SK-N-SH (cell line): Measurements from ENCODE around the gene ALDH1L1. TPM values are rescaled to one million over a fixed set of nuclear protein-coding genes. Genes with fewer than 3 reads are reported as not detected.

Experiments
- CTCF ChIA-PET: fragments of 300-600, 350-600 bp; formaldehyde crosslinking; extraction: SDS; loops from one replicate; lab custom pipeline; 2021; lab: Yijun Ruan, JAX
- POLR2A ChIA-PET: fragments of 350-600 bp; sonication (Branson Sonifier 250); formaldehyde crosslinking; extraction: SDS; loops from one replicate; lab custom pipeline; 2020; ENCODE audit warnings: antibody characterized with exemption, inconsistent platforms; lab: Yijun Ruan, JAX
- DNase-seq: peaks from one replicate; pipeline ENCODE4 v3.0.0; 2012
- H2AFZ ChIP-seq: fragments of 200-600 bp; sonication (generic); 2 replicates; pipeline ENCODE4 v1.8.1; 2016; ENCODE audit warnings: antibody characterized with exemption, mild to moderate bottlenecking, low read depth
- H3F3A ChIP-seq: fragments of 200-600 bp; sonication (generic); replicated peaks from 2 replicates; pipeline ENCODE3; 2016; ENCODE audit warnings: antibody characterized with exemption, mild to moderate bottlenecking; ENCODE audit not compliant: insufficient read depth
- H3K27ac ChIP-seq, 2 experiments: fragments of 200-500 bp in 1 of 2; fragments of 200-600 bp in 1 of 2; sonication (Bioruptor generic) in 1 of 2; sonication (generic), shearing (Covaris generic) in 1 of 2; 2 replicates each; pipeline versions ENCODE4 v1.5.1 to v1.6.1; 2014 to 2016; ENCODE audit warnings: low read depth in 2 of 2, inconsistent platforms in 1 of 2, low read length in 1 of 2, mild to moderate bottlenecking in 1 of 2, mixed read lengths in 1 of 2
- H3K27me3 ChIP-seq: fragments of 200-600 bp; sonication (generic), shearing (Covaris generic); 2 replicates; pipeline ENCODE4 v1.6.1; 2016; ENCODE audit warnings: mixed run types; ENCODE audit not compliant: insufficient read depth
- H3K36me3 ChIP-seq, 2 experiments: fragments of 200-500 bp in 1 of 2; fragments of 200-600 bp in 1 of 2; sonication (Bioruptor generic) in 1 of 2; sonication (generic) in 1 of 2; replicated peaks in 1 of 2; 2 replicates each; pipeline versions ENCODE3 to v1.5.1; 2014 to 2016; ENCODE audit warnings: low read length in 1 of 2, mild to moderate bottlenecking in 1 of 2; ENCODE audit not compliant: insufficient read depth in 2 of 2, control insufficient read depth in 1 of 2
- H3K4me1 ChIP-seq, 2 experiments: fragments of 200-500 bp in 1 of 2; fragments of 200-600 bp in 1 of 2; sonication (Bioruptor generic) in 1 of 2; sonication (generic), shearing (Covaris generic) in 1 of 2; 2 replicates each; pipeline versions ENCODE4 v1.5.1 to v1.6.1; 2014 to 2016; ENCODE audit warnings: low read depth in 1 of 2, low read length in 1 of 2, mixed run types in 1 of 2; ENCODE audit not compliant: insufficient read depth in 2 of 2, control insufficient read depth in 1 of 2
- H3K4me2 ChIP-seq: fragments of 200-600 bp; sonication (generic), shearing (Covaris generic); 2 replicates; pipeline ENCODE4 v1.6.1; 2017; ENCODE audit warnings: mixed run types
- H3K4me3 ChIP-seq, 2 experiments: fragments of 200-500 bp in 1 of 2; fragments of 200-600 bp in 1 of 2; sonication (Bioruptor generic) in 1 of 2; sonication (generic), shearing (Covaris generic) in 1 of 2; 2 replicates each; pipeline versions ENCODE4 v1.5.1 to v1.8.1; 2014 to 2016; ENCODE audit warnings: low read depth in 2 of 2, inconsistent platforms in 1 of 2, low read length in 1 of 2, mild to moderate bottlenecking in 1 of 2, mixed read lengths in 1 of 2, moderate library complexity in 1 of 2
- H3K79me2 ChIP-seq: fragments of 200-600 bp; sonication (generic); 2 replicates; pipeline ENCODE4 v1.8.1; 2017; ENCODE audit warnings: mild to moderate bottlenecking; ENCODE audit not compliant: insufficient read depth
- H3K9ac ChIP-seq: fragments of 200-600 bp; sonication (generic); 2 replicates; pipeline ENCODE4 v1.6.1; 2017; ENCODE audit warnings: mixed run types
- H3K9me2 ChIP-seq: fragments of 200-600 bp; sonication (generic); 2 replicates; pipeline ENCODE4 v1.6.1; 2017; ENCODE audit warnings: mixed run types
- H3K9me3 ChIP-seq: fragments of 200-600 bp; sonication (generic); 2 replicates; pipeline ENCODE4 v1.6.1; 2017; ENCODE audit warnings: mixed run types, mild to moderate bottlenecking, moderate library complexity
- H4K20me1 ChIP-seq: fragments of 200-600 bp; sonication (generic); 2 replicates; pipeline ENCODE4 v1.6.1; 2017; ENCODE audit warnings: mild to moderate bottlenecking, mixed run types; ENCODE audit not compliant: insufficient read depth
- ELF1 ChIP-seq: IDR thresholded peaks from 2 replicates; pipeline ENCODE4 v1.4.0; 2012
- EZH2phosphoT487 ChIP-seq: fragments of 200-600 bp; sonication (generic); IDR thresholded peaks from 2 replicates; pipeline ENCODE4 v1.6.1; 2017; ENCODE audit warnings: low read depth, mixed run types, mild to moderate bottlenecking, antibody characterized with exemption, moderate library complexity, borderline replicate concordance
- FOXM1 ChIP-seq: IDR thresholded peaks from 2 replicates; pipeline ENCODE4 v1.4.0; 2012; ENCODE audit warnings: low read depth, mild to moderate bottlenecking
- MEF2A ChIP-seq: IDR thresholded peaks from 2 replicates; pipeline ENCODE4 v1.4.0; 2012; ENCODE audit warnings: low read depth, borderline replicate concordance
- MXI1 ChIP-seq: IDR thresholded peaks from 2 replicates; pipeline ENCODE4 v1.6.1; 2012; ENCODE audit warnings: mild to moderate bottlenecking, low read depth, low read length, improper control_type of control experiment
- RAD21 ChIP-seq: IDR thresholded peaks from 2 replicates; pipeline ENCODE4 v1.6.1; 2012; ENCODE audit warnings: mild to moderate bottlenecking, low read length
- RCOR1 ChIP-seq: fragments of 150-350 bp; IDR thresholded peaks from 2 replicates; pipeline ENCODE4 v1.6.1; 2017; ENCODE audit warnings: antibody characterized with exemption, low read length
- REST ChIP-seq: IDR thresholded peaks from 2 replicates; pipeline ENCODE4 v1.6.1; 2012; ENCODE audit warnings: mild to moderate bottlenecking, low read depth, low read length, moderate library complexity
- SIN3A ChIP-seq: IDR thresholded peaks from 2 replicates; pipeline ENCODE4 v1.6.1; 2012; ENCODE audit warnings: low read depth, mild to moderate bottlenecking, low read length, moderate library complexity, borderline replicate concordance
- SMC3 ChIP-seq: IDR thresholded peaks from 2 replicates; pipeline ENCODE4 v1.6.1; 2012; ENCODE audit warnings: low read depth, low read length, improper control_type of control experiment
- TEAD4 ChIP-seq: IDR thresholded peaks from 2 replicates; pipeline ENCODE4 v1.4.0; 2012; ENCODE audit warnings: mild to moderate bottlenecking, borderline replicate concordance; ENCODE audit not compliant: insufficient read depth
- USF2 ChIP-seq: fragments of 150-350 bp; IDR thresholded peaks from 2 replicates; pipeline ENCODE4 v1.6.1; 2017; ENCODE audit warnings: antibody characterized with exemption, low read length, low read depth, borderline replicate concordance
- WGBS: methylation state at CpG from one replicate; pipeline ENCODE4 v1.1.6; 2017; ENCODE audit warnings: low lambda C conversion rate; 5-methylcytosine and 5-hydroxymethylcytosine counted together
- polyA plus RNA-seq, 3 experiments: library from polyadenylated mRNA; depleted of rRNA; stranded (reverse); fragments of >200 nt; gene quantifications; 2 replicates each; pipeline ENCODE4 v1.2.3, GENCODE V29; 2012
- TF ChIP-seq, protein P1 (sequence below): IDR thresholded peaks from 2 replicates; pipeline ENCODE4 v1.4.0; 2012; ENCODE audit warnings: low read depth, borderline replicate concordance
- TF ChIP-seq, protein P2 (sequence below): IDR thresholded peaks from 2 replicates; pipeline ENCODE4 v1.4.0; 2012; ENCODE audit warnings: low read depth

The ALDH1L1 gene
- polyA plus RNA-seq, 1 of the 3 experiments (the other 2 are of a cell fraction) = not detected

DNA sequence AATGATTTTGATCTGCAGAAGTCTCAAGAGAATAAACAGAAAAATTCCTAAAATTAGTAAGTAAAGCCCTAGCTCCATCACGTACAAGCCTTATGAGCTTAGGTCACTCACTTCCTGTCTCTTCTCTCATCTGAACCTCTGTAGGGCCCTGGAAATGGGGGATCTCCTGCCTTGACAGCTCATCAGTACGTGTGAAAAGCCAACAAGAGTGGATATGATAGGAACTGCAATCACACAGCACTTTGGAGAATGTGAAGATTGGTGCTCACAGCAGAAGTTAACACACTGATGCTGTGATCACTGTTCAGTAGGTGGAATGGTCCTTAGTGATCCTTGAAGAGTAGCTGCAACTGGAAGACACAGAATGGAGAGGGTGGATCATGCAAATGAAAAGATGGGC, 27.8 kb upstream of the ALDH1L1 start:
- Histone ChIP-seq H3K4me1 (peaks cover 10 to 26% of the 10 kb centered on the region in 2 experiments; a peak in 2 of 4 replicates), H3K9me3 (no peaks in the 10 kb centered on the region), H4K20me1 (no peaks in the 10 kb centered on the region), H3K4me2 (peak overlapping the region; percentile 64), H2AFZ (peak overlapping the region; percentile 38; the same call in 1 of the 2 replicates), H3K9ac (no peak overlapping the region), H3K27me3 (no peaks in the 10 kb centered on the region), H3F3A (peaks cover 9% of the 10 kb centered on the region), H3K4me3 (no peak overlapping the region), H3K36me3 (no peaks in the 10 kb centered on the region), H3K9me2 (no peaks in the 10 kb centered on the region), H3K27ac (peak overlapping the region in 1 of 2 experiments; percentile 55; a peak in 2 of 4 replicates), H3K79me2 (no peaks in the 10 kb centered on the region)
- DNase-seq = no peak
- 63% methylated on average over 2 of the region's 2 CpGs for WGBS
- no peak for TF ChIP-seq MXI1
- TF ChIP-seq, protein P1, sequence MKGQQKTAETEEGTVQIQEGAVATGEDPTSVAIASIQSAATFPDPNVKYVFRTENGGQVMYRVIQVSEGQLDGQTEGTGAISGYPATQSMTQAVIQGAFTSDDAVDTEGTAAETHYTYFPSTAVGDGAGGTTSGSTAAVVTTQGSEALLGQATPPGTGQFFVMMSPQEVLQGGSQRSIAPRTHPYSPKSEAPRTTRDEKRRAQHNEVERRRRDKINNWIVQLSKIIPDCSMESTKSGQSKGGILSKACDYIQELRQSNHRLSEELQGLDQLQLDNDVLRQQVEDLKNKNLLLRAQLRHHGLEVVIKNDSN = no peak
- TF ChIP-seq RAD21 = no peak
- no peak for TF ChIP-seq MEF2A
- ChIA-PET CTCF (interaction anchor here (3.8 to 3.9 kb wide), 2 partner anchors 10 to 74 kb away, joined by 30 to 34 read pairs; no protein-coding TSS in a partner anchor), POLR2A (no interaction called here)

DNA sequence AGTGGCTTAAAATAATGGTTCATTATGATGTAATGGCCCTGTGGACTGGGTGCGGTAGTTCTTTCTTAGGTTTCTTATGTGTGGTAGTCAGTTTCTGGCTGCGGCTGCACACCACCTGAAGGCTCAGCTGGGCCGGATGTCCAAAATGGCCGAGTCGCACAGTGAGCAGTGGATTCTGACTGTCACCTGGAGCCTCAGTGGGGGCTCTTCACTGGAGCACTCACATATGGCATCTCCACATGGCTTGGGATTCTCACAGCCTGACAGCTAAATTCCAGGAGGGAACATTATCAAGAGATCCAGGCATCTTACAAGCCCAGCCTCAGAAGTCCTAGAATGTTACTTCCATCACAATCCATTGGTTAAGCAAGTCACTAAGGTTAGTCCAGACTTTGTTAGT, 26.8 kb upstream of the ALDH1L1 start:
- Histone ChIP-seq H3K4me2 (no peak overlapping the region), H3K79me2 (no peaks in the 10 kb centered on the region), H3K4me1 (peaks cover 14 to 33% of the 10 kb centered on the region in 2 experiments; a peak in 2 of 4 replicates), H2AFZ (no peak overlapping the region), H3K27me3 (no peaks in the 10 kb centered on the region), H3K9ac (no peak overlapping the region), H3K4me3 (no peak overlapping the region), H4K20me1 (no peaks in the 10 kb centered on the region), H3F3A (peaks cover 9% of the 10 kb centered on the region), H3K36me3 (no peaks in the 10 kb centered on the region), H3K9me2 (no peaks in the 10 kb centered on the region), H3K27ac (no peak overlapping the region), H3K9me3 (no peaks in the 10 kb centered on the region)
- ChIA-PET CTCF (interaction anchor here (0.7 to 3.9 kb wide), 3 partner anchors 9 to 73 kb away, joined by 3 to 34 read pairs (median 30); no protein-coding TSS in a partner anchor), POLR2A (no interaction called here)
- TF ChIP-seq FOXM1 = no peak
- no peak for TF ChIP-seq ELF1
- WGBS = 96% methylated on average over 4 of the region's 5 CpGs
- DNase-seq = no peak

- Histone ChIP-seq H3K9ac (no peak overlapping the region), H3K79me2 (no peaks in the 10 kb centered on the region), H4K20me1 (no peaks in the 10 kb centered on the region), H2AFZ (no peak overlapping the region), H3K4me1 (peaks cover 17 to 34% of the 10 kb centered on the region in 2 experiments; a peak in 2 of 4 replicates), H3K27me3 (no peaks in the 10 kb centered on the region), H3K36me3 (no peaks in the 10 kb centered on the region), H3K27ac (no peak overlapping the region), H3K9me2 (no peaks in the 10 kb centered on the region), H3K4me2 (no peak overlapping the region), H3K9me3 (no peaks in the 10 kb centered on the region), H3F3A (peaks cover 9% of the 10 kb centered on the region), H3K4me3 (no peak overlapping the region)
- no peak for DNase-seq
- ChIA-PET CTCF (interaction anchor here (3.8 to 3.9 kb wide), 2 partner anchors 8 to 72 kb away, joined by 30 to 34 read pairs; no protein-coding TSS in a partner anchor), POLR2A (no interaction called here)
- 35% methylated on average over 3 of the region's 3 CpGs for WGBS
- no peak for TF ChIP-seq REST
- no peak for TF ChIP-seq TEAD4
- no peak for TF ChIP-seq USF2
- TF ChIP-seq MXI1 = no peak
- TF ChIP-seq SMC3 = no peak
- TF ChIP-seq EZH2phosphoT487 = no peak
- no peak for TF ChIP-seq RCOR1
- no peak for TF ChIP-seq SIN3A
- TF ChIP-seq, protein P2, sequence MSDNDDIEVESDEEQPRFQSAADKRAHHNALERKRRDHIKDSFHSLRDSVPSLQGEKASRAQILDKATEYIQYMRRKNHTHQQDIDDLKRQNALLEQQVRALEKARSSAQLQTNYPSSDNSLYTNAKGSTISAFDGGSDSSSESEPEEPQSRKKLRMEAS = no peak
Measured at GRCh38 chr3:126205717-126206655, 25.6 kb upstream of the ALDH1L1 start.
